Panc1 (cell line): ENCODE measurements around the gene PARD3.

Experiments used
- CTCF ChIP-seq: fragments of 450-650 bp; IDR thresholded peaks from 2 replicates; pipeline ENCODE4 v1.5.1; 2017; ENCODE audit warnings: mild to moderate bottlenecking
- POLR2AphosphoS5 ChIP-seq: IDR thresholded peaks from 2 replicates; pipeline ENCODE4 v1.6.1; 2012; ENCODE audit warnings: mild to moderate bottlenecking, low read depth, low read length, moderate library complexity
- REST ChIP-seq, 2 experiments: IDR thresholded peaks; 2 replicates each; pipeline ENCODE4 v1.6.1; 2011 to 2012; ENCODE audit warnings: low read depth in 2 of 2, control low read depth in 1 of 2, low read length in 1 of 2, mild to moderate bottlenecking in 1 of 2, moderate library complexity in 1 of 2; ENCODE audit not compliant: insufficient read depth in 1 of 2
- TCF7L2 ChIP-seq: IDR thresholded peaks from 2 replicates; pipeline ENCODE4 v1.6.1; 2011; ENCODE audit warnings: mild to moderate bottlenecking, low read depth, low read length, inconsistent platforms

- no peak for TF ChIP-seq CTCF
- TF ChIP-seq REST (IDR thresholded peaks at IDR 0.05; ENCODE audit: insufficient read depth in 1 of 2, low read depth in 2 of 2, low read length in 1 of 2): no peak
- no peak for TF ChIP-seq POLR2AphosphoS5
- no peak for TF ChIP-seq TCF7L2
Measured at GRCh38 chr10:34781711-34782110, 33.4 kb downstream of the PARD3 start.
